CD4-positive, alpha-beta T cell treated with Interleukin-21 for 1 hour (primary cell): ENCODE results near the gene RAB12.
A peak's percentile ranks its signal among the peaks of the same experiment; 100 is the strongest.
"Not testable (repeated sequence)": the region's sequence is repeated elsewhere in the genome, so short reads cannot be mapped to it uniquely, and the experiment has no call there.

Experiments
- DNase-seq: peaks from one replicate; pipeline ENCODE4 v3.0.0-alpha.2; 2020

The RAB12 gene

GRCh38 chr18:8608795-8609658, at the start of gene RAB12:
Gene RAB12 (plus strand): TSS chr18:8609437. CDS start chr18:8609440, 3 bp downstream.
- peak; percentile 88 for DNase-seq

- DNase-seq, result no peak
Observed at GRCh38 chr18:8559612-8560186, 49.5 kb upstream of the RAB12 start.

GRCh38 chr18:8561123-8561910, 47.9 kb upstream of the RAB12 start:
- DNase-seq, result no peak

- no peak for DNase-seq
Observed at GRCh38 chr18:8562070-8562469, 47.2 kb upstream of the RAB12 start.

- no peak for DNase-seq
Observed at GRCh38 chr18:8562919-8563318, 46.3 kb upstream of the RAB12 start.

GRCh38 chr18:8571399-8571798, 37.8 kb upstream of the RAB12 start:
- DNase-seq, result no peak

- DNase-seq, result not testable (repeated sequence)
Observed at GRCh38 chr18:8573766-8574165, 35.5 kb upstream of the RAB12 start.

- no peak for DNase-seq
Observed at GRCh38 chr18:8584798-8585197, 24.4 kb upstream of the RAB12 start.

GRCh38 chr18:8586941-8587340, 22.3 kb upstream of the RAB12 start:
- no peak for DNase-seq

GRCh38 chr18:8595445-8595844, 13.8 kb upstream of the RAB12 start:
- no peak for DNase-seq

- no peak for DNase-seq
Observed at GRCh38 chr18:8601277-8602032, 7.8 kb upstream of the RAB12 start.

GRCh38 chr18:8602040-8602439, 7.2 kb upstream of the RAB12 start:
- DNase-seq, result no peak

- DNase-seq, result no peak
Observed at GRCh38 chr18:8602557-8602956, 6.7 kb upstream of the RAB12 start.

GRCh38 chr18:8603663-8604520, 5.3 kb upstream of the RAB12 start:
- no peak for DNase-seq

- no peak for DNase-seq
Observed at GRCh38 chr18:8605974-8606373, 3.3 kb upstream of the RAB12 start.

GRCh38 chr18:8607776-8608742, 1.2 kb upstream of the RAB12 start:
- no peak for DNase-seq

- no peak for DNase-seq
Observed at GRCh38 chr18:8609659-8610458, 622 bp downstream of the RAB12 start.

GRCh38 chr18:8610459-8610851, 1.2 kb downstream of the RAB12 start:
- peak; percentile 40 for DNase-seq

- no peak for DNase-seq
Observed at GRCh38 chr18:8611916-8612576, 2.8 kb downstream of the RAB12 start.
